Hepatic stellate cell (primary cell): ENCODE measurements around the gene HSP90AB1.
"Not testable (repeated sequence)": the region's sequence is repeated elsewhere in the genome, so short reads cannot be mapped to it uniquely, and the experiment has no call there.

Experiments
- DNase-seq: peaks from one replicate; pipeline ENCODE4 v3.0.0; 2011; ENCODE audit warnings: low spot score

The HSP90AB1 gene

GRCh38 chr6:44222486-44223318 is 24.2 kb upstream of the HSP90AB1 start:
- DNase-seq: no peak

GRCh38 chr6:44223319-44224028 is 23.4 kb upstream of the HSP90AB1 start, which contains the start of gene SLC29A1:
SLC29A1 (plus strand) TSS chr6:44223595; CDS start chr6:44227314, 3,719 bp downstream.
- DNase-seq: peak; percentile 90

GRCh38 chr6:44224029-44224964 is 22.6 kb upstream of the HSP90AB1 start:
- DNase-seq: peak; percentile 54

GRCh38 chr6:44224965-44225305 is 22.0 kb upstream of the HSP90AB1 start:
- no peak for DNase-seq

- no peak for DNase-seq
Measured at GRCh38 chr6:44225579-44226325, 21.1 kb upstream of the HSP90AB1 start.

GRCh38 chr6:44226368-44227147 is 20.3 kb upstream of the HSP90AB1 start:
- DNase-seq: no peak

- DNase-seq: no peak
Measured at GRCh38 chr6:44227148-44227793, 19.6 kb upstream of the HSP90AB1 start.

GRCh38 chr6:44228031-44228430 is 18.9 kb upstream of the HSP90AB1 start:
- DNase-seq: no peak

GRCh38 chr6:44228433-44228832 is 18.5 kb upstream of the HSP90AB1 start:
- DNase-seq: no peak

GRCh38 chr6:44228836-44229235 is 18.1 kb upstream of the HSP90AB1 start:
- no peak for DNase-seq

GRCh38 chr6:44229376-44230033 is 17.4 kb upstream of the HSP90AB1 start:
- no peak for DNase-seq

- DNase-seq: no peak
Measured at GRCh38 chr6:44230034-44230675, 16.7 kb upstream of the HSP90AB1 start.

- DNase-seq: not testable (repeated sequence)
Measured at GRCh38 chr6:44231426-44231825, 15.5 kb upstream of the HSP90AB1 start.

- no peak for DNase-seq
Measured at GRCh38 chr6:44232676-44233566, 14.0 kb upstream of the HSP90AB1 start.

- DNase-seq: no peak
Measured at GRCh38 chr6:44233567-44234100, 13.3 kb upstream of the HSP90AB1 start.

GRCh38 chr6:44234101-44235025 is 12.5 kb upstream of the HSP90AB1 start:
- DNase-seq: peak; percentile 78

- DNase-seq: no peak
Measured at GRCh38 chr6:44235269-44235668, 11.6 kb upstream of the HSP90AB1 start.
